Body of pancreas (tissue), 4 donors: ENCODE measurements around the gene TBCEL.

Source experiments
- POLR2A ChIP-seq, 3 donors: fragments of 450-650 bp; IDR thresholded peaks; one replicate each; pipeline ENCODE4 v1.6.1; 2016; ENCODE audit warnings: antibody characterized with exemption in 3 of 3, mild to moderate bottlenecking in 2 of 3
- TF ChIP-seq, protein P1 (sequence below), 7 experiments: fragments of 450-650 bp in 4 of 7; fragments of 200-600 bp in 3 of 7; sonication (generic) in 3 of 7; IDR thresholded peaks; one replicate each; pipeline ENCODE4 v1.5.1; 2016 to 2019; ENCODE audit warnings: antibody characterized with exemption in 7 of 7

DNA sequence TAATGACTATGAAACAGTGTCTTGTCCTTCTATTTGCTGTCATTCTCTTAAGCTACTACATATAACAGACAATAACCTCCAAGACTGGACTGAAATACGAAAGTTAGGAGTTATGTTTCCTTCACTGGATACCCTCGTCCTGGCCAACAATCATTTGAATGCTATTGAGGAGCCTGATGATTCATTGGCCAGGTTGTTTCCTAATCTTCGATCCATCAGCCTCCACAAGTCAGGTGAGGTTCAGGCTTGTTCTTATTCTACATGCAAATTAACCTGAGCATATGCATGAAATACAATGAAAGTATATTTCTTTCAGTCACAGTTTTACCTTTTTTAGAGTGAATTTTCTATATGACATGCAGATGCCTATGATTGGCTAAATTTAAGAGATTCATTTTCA, 31.2 kb downstream of the TBCEL start:
- no peak for TF ChIP-seq POLR2A (IDR thresholded peaks at IDR 0.05)
- TF ChIP-seq, protein P1, sequence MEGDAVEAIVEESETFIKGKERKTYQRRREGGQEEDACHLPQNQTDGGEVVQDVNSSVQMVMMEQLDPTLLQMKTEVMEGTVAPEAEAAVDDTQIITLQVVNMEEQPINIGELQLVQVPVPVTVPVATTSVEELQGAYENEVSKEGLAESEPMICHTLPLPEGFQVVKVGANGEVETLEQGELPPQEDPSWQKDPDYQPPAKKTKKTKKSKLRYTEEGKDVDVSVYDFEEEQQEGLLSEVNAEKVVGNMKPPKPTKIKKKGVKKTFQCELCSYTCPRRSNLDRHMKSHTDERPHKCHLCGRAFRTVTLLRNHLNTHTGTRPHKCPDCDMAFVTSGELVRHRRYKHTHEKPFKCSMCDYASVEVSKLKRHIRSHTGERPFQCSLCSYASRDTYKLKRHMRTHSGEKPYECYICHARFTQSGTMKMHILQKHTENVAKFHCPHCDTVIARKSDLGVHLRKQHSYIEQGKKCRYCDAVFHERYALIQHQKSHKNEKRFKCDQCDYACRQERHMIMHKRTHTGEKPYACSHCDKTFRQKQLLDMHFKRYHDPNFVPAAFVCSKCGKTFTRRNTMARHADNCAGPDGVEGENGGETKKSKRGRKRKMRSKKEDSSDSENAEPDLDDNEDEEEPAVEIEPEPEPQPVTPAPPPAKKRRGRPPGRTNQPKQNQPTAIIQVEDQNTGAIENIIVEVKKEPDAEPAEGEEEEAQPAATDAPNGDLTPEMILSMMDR (IDR thresholded peaks at IDR 0.05), result no peak
